ENCODE data around the gene FTH1. TPM values are rescaled to one million over a fixed set of nuclear protein-coding genes. Genes with fewer than 3 reads are reported as not detected.
A peak's percentile ranks its signal among the peaks of the same experiment; 100 is the strongest.

Gene FTH1
- total and polyA plus RNA-seq, 2 of the 13 experiments (the other 11 are each of a cell fraction or from before 2014, with no cell fraction given) = 607 to 760 TPM

DNA sequence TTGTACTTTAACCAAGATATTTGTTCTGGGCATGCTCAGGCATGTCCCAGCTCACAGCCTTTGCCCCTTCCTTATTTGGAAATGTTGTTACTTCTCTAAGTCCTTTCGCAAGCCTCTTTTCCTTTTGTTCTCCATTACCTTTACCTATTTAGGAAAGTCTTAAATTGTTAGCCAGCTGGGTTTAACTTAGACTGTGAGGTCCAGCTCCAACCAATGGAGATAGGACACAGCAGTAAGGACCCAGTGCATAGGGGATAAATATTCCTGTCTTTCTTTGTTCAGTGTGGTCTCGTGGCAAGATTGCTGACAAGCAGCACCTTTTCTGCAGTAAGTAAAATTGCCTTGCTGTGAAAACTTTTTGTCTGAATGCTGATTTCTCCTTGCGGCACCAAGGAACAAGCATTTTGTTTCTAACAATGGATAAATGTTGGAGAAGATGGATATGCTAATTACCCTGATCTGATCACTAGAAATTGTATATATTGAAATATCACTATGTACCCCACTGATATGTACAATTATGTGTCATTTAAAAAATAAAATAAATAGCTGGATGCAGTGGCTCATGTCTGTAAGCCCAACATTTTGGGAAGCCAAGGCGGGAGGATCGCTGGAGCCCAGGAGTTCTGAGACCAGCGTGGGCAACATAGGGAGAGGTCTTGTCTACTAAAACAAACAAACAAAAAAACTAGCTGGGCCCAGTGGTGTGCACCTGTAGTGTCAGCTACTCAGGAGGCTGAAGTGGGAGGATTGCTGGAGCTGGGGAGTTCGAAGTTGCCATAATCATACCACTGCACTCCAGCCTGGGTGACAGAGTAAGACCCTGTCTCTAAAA is 31.9 kb upstream of the FTH1 start (continued):
- TF ChIP-seq, protein P1, sequence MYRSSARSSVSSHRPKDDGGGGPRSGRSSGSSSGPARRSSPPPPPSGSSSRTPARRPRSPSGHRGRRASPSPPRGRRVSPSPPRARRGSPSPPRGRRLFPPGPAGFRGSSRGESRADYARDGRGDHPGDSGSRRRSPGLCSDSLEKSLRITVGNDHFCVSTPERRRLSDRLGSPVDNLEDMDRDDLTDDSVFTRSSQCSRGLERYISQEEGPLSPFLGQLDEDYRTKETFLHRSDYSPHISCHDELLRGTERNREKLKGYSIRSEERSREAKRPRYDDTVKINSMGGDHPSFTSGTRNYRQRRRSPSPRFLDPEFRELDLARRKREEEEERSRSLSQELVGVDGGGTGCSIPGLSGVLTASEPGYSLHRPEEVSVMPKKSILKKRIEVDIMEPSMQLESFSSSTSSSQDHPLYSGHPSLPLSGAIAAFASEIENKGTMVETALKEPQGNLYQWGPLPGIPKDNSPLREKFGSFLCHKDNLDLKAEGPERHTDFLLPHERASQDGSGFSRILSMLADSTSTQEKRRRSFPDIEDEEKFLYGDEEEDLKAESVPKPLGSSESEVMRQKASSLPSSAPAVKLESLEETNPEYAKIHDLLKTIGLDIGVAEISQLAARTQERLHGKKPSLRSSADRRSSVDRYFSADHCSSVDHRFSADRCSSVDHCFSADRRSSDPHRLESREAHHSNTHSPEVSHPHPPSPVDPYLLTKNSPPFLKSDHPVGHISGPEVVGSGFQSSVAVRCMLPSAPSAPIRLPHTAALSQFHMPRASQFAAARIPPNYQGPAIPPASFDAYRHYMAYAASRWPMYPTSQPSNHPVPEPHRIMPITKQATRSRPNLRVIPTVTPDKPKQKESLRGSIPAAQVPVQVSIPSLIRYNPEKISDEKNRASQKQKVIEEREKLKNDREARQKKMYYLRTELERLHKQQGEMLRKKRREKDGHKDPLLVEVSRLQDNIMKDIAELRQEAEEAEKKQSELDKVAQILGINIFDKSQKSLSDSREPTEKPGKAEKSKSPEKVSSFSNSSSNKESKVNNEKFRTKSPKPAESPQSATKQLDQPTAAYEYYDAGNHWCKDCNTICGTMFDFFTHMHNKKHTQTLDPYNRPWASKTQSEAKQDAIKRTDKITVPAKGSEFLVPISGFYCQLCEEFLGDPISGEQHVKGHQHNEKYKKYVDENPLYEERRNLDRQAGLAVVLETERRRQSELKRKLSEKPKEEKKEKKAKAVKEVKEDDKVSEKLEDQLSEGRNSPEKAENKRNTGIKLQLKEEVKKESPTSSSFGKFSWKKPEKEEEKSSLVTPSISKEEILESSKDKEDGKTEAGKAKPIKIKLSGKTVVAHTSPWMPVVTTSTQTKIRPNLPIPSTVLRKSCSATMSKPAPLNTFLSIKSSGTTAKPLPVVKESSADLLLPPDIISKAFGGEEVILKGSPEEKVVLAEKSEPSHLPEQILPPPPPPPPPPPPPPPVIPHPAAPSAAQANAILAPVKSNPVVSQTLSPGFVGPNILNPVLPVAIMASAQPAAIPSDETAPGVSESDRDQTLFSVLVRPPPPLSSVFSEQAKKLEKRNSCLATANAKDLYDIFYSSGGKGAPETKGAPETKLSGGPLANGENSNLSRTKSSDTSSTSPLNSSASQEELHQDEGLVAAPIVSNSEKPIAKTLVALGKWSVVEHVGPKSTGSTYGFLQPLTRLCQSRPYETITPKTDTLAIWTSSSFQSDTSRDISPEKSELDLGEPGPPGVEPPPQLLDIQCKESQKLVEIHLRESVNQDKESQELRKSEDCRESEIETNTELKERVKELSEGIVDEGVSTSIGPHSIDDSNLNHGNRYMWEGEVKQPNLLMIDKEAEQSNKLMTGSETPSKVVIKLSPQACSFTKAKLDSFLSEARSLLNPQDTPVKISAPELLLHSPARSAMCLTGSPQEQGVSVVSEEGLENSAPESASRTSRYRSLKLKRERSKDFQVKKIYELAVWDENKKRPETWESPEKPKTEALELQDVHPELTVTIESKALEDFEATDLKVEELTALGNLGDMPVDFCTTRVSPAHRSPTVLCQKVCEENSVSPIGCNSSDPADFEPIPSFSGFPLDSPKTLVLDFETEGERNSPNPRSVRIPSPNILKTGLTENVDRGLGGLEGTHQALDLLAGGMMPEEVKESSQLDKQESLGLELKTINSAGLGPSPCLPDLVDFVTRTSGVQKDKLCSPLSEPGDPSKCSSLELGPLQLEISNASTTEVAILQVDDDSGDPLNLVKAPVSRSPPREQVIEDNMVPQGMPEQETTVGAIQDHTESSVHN (CRISPR knock-in tag; IDR thresholded peaks at IDR 0.05) = no peak
- TF ChIP-seq NFRKB (IDR thresholded peaks at IDR 0.05) (no peak), SRSF1 (optimal IDR thresholded peaks at IDR 0.05; ENCODE audit: low read depth, low read length) (no peak), ZNF251 (CRISPR knock-in tag; IDR thresholded peaks at IDR 0.05) (no peak), CCDC6 (CRISPR knock-in tag; IDR thresholded peaks at IDR 0.05) (no peak), ZNF878 (CRISPR knock-in tag; IDR thresholded peaks at IDR 0.05) (no peak), ARNT (IDR thresholded peaks at IDR 0.05) (no peak), ZFYVE20 (CRISPR knock-in tag; IDR thresholded peaks at IDR 0.05; ENCODE audit: borderline replicate concordance, low read depth) (no peak), ZNF282 (IDR thresholded peaks at IDR 0.05; ENCODE audit: partially characterized antibody) (no peak), TRIM24 (CRISPR knock-in tag; IDR thresholded peaks at IDR 0.05) (peak; percentile 68), SAP130 (CRISPR knock-in tag; IDR thresholded peaks at IDR 0.05; ENCODE audit: low read depth) (no peak; the same call in 1 of the 2 replicates), ZNF3 (CRISPR knock-in tag; IDR thresholded peaks at IDR 0.05) (no peak), NFIC (IDR thresholded peaks at IDR 0.05; ENCODE audit: low read length) (0 out of 2 replicates have a peak, but pooled peaks have one; percentile 31), POLR2G (IDR thresholded peaks at IDR 0.05; ENCODE audit: low read depth, low read length) (peak; percentile 25; the same call in 1 of the 2 replicates)
- TF ChIP-seq, protein P2, sequence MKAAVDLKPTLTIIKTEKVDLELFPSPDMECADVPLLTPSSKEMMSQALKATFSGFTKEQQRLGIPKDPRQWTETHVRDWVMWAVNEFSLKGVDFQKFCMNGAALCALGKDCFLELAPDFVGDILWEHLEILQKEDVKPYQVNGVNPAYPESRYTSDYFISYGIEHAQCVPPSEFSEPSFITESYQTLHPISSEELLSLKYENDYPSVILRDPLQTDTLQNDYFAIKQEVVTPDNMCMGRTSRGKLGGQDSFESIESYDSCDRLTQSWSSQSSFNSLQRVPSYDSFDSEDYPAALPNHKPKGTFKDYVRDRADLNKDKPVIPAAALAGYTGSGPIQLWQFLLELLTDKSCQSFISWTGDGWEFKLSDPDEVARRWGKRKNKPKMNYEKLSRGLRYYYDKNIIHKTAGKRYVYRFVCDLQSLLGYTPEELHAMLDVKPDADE (CRISPR knock-in tag; IDR thresholded peaks at IDR 0.05) = no peak
- TF ChIP-seq, protein P3, sequence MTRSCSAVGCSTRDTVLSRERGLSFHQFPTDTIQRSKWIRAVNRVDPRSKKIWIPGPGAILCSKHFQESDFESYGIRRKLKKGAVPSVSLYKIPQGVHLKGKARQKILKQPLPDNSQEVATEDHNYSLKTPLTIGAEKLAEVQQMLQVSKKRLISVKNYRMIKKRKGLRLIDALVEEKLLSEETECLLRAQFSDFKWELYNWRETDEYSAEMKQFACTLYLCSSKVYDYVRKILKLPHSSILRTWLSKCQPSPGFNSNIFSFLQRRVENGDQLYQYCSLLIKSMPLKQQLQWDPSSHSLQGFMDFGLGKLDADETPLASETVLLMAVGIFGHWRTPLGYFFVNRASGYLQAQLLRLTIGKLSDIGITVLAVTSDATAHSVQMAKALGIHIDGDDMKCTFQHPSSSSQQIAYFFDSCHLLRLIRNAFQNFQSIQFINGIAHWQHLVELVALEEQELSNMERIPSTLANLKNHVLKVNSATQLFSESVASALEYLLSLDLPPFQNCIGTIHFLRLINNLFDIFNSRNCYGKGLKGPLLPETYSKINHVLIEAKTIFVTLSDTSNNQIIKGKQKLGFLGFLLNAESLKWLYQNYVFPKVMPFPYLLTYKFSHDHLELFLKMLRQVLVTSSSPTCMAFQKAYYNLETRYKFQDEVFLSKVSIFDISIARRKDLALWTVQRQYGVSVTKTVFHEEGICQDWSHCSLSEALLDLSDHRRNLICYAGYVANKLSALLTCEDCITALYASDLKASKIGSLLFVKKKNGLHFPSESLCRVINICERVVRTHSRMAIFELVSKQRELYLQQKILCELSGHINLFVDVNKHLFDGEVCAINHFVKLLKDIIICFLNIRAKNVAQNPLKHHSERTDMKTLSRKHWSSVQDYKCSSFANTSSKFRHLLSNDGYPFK (CRISPR knock-in tag; IDR thresholded peaks at IDR 0.05; ENCODE audit: borderline replicate concordance) = no peak
- TF ChIP-seq, protein P4, sequence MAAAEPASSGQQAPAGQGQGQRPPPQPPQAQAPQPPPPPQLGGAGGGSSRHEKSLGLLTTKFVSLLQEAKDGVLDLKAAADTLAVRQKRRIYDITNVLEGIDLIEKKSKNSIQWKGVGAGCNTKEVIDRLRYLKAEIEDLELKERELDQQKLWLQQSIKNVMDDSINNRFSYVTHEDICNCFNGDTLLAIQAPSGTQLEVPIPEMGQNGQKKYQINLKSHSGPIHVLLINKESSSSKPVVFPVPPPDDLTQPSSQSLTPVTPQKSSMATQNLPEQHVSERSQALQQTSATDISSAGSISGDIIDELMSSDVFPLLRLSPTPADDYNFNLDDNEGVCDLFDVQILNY (CRISPR knock-in tag; conservative IDR thresholded peaks at IDR 0.05) = no peak

All from HepG2 (cell line).